K562 (cell line): ENCODE measurements around the gene SERINC5. TPM values are rescaled to one million over a fixed set of nuclear protein-coding genes. Genes with fewer than 3 reads are reported as not detected.

Source experiments
- CBX1 ChIP-seq: sonication (generic); IDR thresholded peaks from 2 replicates; pipeline ENCODE4 v1.6.1; 2016; ENCODE audit warnings: antibody characterized with exemption, low read depth, mild to moderate bottlenecking
- KAT7 ChIP-seq: sonication (generic); formaldehyde crosslinking; IDR thresholded peaks from 2 replicates; pipeline ENCODE4 v1.8.0; 2022; ENCODE audit warnings: missing genetic modification reagents, mild to moderate bottlenecking, borderline replicate concordance
- MCM7 ChIP-seq, 2 experiments: fragments of 450-650 bp; IDR thresholded peaks; 2 replicates each; pipeline ENCODE4 v1.6.1; 2016 to 2018
- MTF1 ChIP-seq: fragments of 250-450 bp; sonication (Bioruptor Pico); IDR thresholded peaks from 2 replicates; pipeline ENCODE4 v1.9.0; 2021; ENCODE audit warnings: moderate library complexity, mild to moderate bottlenecking, inconsistent platforms, borderline replicate concordance
- RNF219 ChIP-seq: fragments of 250-450 bp; sonication (Bioruptor Pico); IDR thresholded peaks from 2 replicates; pipeline ENCODE4 v1.5.0; 2022; ENCODE audit warnings: mild to moderate bottlenecking
- U2AF1 ChIP-seq: fragments of 200-400 bp; formaldehyde crosslinking; optimal IDR thresholded peaks from 2 replicates; pipeline ENCODE3; 2017; ENCODE audit warnings: mild to moderate bottlenecking, low read depth, low read length, moderate library complexity
- ZHX1 ChIP-seq: fragments of 150-350 bp; conservative IDR thresholded peaks from 2 replicates; pipeline ENCODE4 v1.6.1; 2014; ENCODE audit warnings: low read length
- ZNF174 ChIP-seq: fragments of 250-450 bp; sonication (Bioruptor Pico); IDR thresholded peaks from 2 replicates; pipeline ENCODE4 v1.4.0; 2020; ENCODE audit warnings: mild to moderate bottlenecking
- ZNF717 ChIP-seq: fragments of 250-450 bp; sonication (Bioruptor Pico); IDR thresholded peaks from 2 replicates; pipeline ENCODE4 v1.5.0; 2021
- polyA plus RNA-seq, 8 experiments: library from polyadenylated mRNA; depleted of rRNA in 4 of 8; stranded (reverse) in 5 of 8; unstranded in 3 of 8; fragments of >200 nt; fragmentation: Nextera tagmentation in 2 of 8; fragmentation: Illumina TruSeq in 1 of 8; extraction: Ambion mirVana in 2 of 8; extraction: Trizol in 1 of 8; gene quantifications; 2 replicates each; pipeline versions ENCODE4 v1.2.1 to v1.2.3, GENCODE V29; 2011 to 2014; ENCODE audit warnings: inconsistent platforms in 1 of 8, missing spikeins in 1 of 8
- total RNA-seq, 7 experiments: library from RNA; depleted of rRNA in 6 of 7; stranded (reverse); fragments of >200 nt in 6 of 7; fragmentation: Illumina TruSeq in 2 of 7; extraction: Trizol in 2 of 7; gene quantifications; 2 replicates each; pipeline versions ENCODE4 v1.2.1 to v1.2.3, GENCODE V29; 2011 to 2021; ENCODE audit warnings: low replicate concordance in 1 of 7

The SERINC5 gene
- total and polyA plus RNA-seq, 9 of the 15 experiments (the other 6 are each of a cell fraction or from before 2014, with no cell fraction given) = 1.4 to 7.9 (median 3.7) TPM

GRCh38 chr5:80093796-80094195 is 162.1 kb downstream of the SERINC5 start (continued):
- TF ChIP-seq ZNF174 (CRISPR knock-in tag) (no peak), MTF1 (no peak), ZNF717 (no peak), U2AF1 (no peak), KAT7 (CRISPR knock-in tag) (no peak), CBX1 (no peak), ZHX1 (no peak), MCM7 (IDR thresholded peaks at IDR 0.05) (no peak), RNF219 (CRISPR knock-in tag) (no peak)
- TF ChIP-seq, all 486 proteins: peak for 0
